ENCODE data around the gene INSIG1.

Gene INSIG1

DNA sequence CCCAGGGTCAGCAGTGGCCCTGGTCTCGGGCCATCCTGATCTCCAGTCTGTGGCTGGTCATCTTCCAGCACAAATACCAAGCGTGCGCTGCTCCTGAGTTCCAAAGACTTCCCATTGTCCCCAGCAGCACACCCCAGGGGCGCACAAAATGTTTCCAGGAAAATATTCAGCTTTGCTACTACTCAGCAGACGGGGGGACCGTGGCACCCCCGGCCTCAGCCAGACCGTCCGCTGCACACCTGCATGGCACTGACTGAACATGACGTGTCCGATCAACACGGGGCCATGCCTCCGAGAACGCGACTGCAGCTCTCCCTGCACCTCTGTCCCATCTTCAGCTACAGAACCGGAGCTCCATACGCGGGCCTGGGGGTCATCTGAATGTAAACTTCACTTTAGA, 9.6 kb upstream of the INSIG1 start:
- ChIA-PET POLR2A (interaction anchor here (1.3 kb wide), 1 partner anchor 8 kb away, joined by 6 read pairs; no protein-coding TSS in a partner anchor), CTCF (no interaction called here)
- no peak for TF ChIP-seq ARNT (IDR thresholded peaks at IDR 0.05)
- no peak for TF ChIP-seq CTBP1 (IDR thresholded peaks at IDR 0.05; ENCODE audit: borderline replicate concordance)
- no peak for TF ChIP-seq ELF4 (IDR thresholded peaks at IDR 0.05)
- TF ChIP-seq LEF1 (IDR thresholded peaks at IDR 0.05; ENCODE audit: borderline replicate concordance): no peak
- TF ChIP-seq BHLHE40 (IDR thresholded peaks at IDR 0.05; ENCODE audit: borderline replicate concordance): no peak
- no peak for TF ChIP-seq HDGF (IDR thresholded peaks at IDR 0.05; ENCODE audit: borderline replicate concordance)
- TF ChIP-seq L3MBTL2 (conservative IDR thresholded peaks at IDR 0.05): no peak
- TF ChIP-seq SP1 (IDR thresholded peaks at IDR 0.05): no peak
- TF ChIP-seq, protein P1, sequence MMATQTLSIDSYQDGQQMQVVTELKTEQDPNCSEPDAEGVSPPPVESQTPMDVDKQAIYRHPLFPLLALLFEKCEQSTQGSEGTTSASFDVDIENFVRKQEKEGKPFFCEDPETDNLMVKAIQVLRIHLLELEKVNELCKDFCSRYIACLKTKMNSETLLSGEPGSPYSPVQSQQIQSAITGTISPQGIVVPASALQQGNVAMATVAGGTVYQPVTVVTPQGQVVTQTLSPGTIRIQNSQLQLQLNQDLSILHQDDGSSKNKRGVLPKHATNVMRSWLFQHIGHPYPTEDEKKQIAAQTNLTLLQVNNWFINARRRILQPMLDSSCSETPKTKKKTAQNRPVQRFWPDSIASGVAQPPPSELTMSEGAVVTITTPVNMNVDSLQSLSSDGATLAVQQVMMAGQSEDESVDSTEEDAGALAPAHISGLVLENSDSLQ (IDR thresholded peaks at IDR 0.05): no peak
- TF ChIP-seq FOXK2 (IDR thresholded peaks at IDR 0.05): no peak
- no peak for TF ChIP-seq FOXA1 (IDR thresholded peaks at IDR 0.05)
- TF ChIP-seq FOXM1 (IDR thresholded peaks at IDR 0.05; ENCODE audit: borderline replicate concordance): no peak
- TF ChIP-seq ZNF384 (IDR thresholded peaks at IDR 0.05): no peak
- no peak for TF ChIP-seq TARDBP (IDR thresholded peaks at IDR 0.05)
- TF ChIP-seq SUZ12 (IDR thresholded peaks at IDR 0.05): no peak
- no peak for TF ChIP-seq NFRKB (IDR thresholded peaks at IDR 0.05)
- no peak for DNase-seq (ENCODE audit: extremely low spot score)

DNA sequence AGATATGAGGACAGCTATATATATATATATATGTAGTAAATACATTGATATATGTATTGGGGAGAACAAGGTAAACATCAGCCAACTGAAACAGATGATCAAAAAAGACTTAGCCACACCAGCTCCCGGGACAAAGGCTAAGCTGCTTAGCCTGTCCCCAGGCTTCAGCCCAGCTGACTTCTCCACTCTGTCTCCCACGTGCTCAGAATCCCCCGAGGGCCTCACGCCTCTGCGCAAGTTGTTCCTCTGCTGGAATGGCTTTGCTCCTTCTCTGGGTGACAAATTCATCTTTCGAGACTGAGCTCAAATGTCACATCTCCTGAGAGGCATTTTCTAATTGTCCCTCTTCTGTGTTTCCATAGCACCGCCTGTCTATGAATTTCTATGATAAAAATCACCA, 8.6 kb upstream of the INSIG1 start:
- POLR2A ChIA-PET: interaction anchor here (1.2 kb wide), 1 partner anchor 82 kb away, joined by 3 read pairs; no protein-coding TSS in a partner anchor
- no peak for DNase-seq (ENCODE audit: extremely low spot score)
- TF ChIP-seq SP1 (IDR thresholded peaks at IDR 0.05) (no peak), TARDBP (IDR thresholded peaks at IDR 0.05) (no peak), ZNF384 (IDR thresholded peaks at IDR 0.05) (no peak), FOXK2 (IDR thresholded peaks at IDR 0.05) (no peak), L3MBTL2 (conservative IDR thresholded peaks at IDR 0.05) (peak; percentile 29; the same call in 1 of the 2 replicates)
- CTCF ChIA-PET: interaction anchor here (1.4 kb wide), 1 partner anchor 56 kb away, joined by 3 read pairs; no protein-coding TSS in a partner anchor

DNA sequence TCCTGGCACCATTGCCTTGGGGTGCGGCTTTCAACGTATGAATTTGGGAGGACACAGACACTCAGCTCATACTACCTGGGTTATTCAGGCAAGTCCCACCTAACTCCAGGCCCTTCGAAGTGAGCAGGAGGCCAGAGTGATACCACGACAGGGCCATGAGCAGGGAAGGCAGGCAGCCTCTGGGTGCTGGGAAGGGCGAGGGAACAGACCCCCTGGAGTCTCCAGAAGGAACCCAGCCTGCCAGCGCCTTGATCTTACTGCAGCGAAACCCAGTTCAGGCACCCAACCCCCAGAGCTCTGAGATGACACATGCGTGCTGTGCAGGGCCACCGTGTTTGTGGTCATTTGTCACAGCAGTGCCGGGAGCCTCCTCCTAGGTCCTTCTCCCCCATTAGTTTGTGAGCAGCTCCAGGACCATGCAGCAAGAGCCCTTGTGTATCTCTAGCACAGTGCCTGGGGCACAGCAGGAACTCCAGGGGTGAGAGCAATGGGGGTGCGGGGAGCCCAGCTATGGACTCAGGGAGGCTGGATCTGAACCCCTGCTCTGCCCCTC, 7.7 kb upstream of the INSIG1 start:
- TF ChIP-seq LEF1 (IDR thresholded peaks at IDR 0.05; ENCODE audit: borderline replicate concordance) (no peak), HDGF (IDR thresholded peaks at IDR 0.05; ENCODE audit: borderline replicate concordance) (no peak), ARNT (IDR thresholded peaks at IDR 0.05) (no peak), NFRKB (IDR thresholded peaks at IDR 0.05) (no peak), L3MBTL2 (conservative IDR thresholded peaks at IDR 0.05) (no peak), FOXA1 (IDR thresholded peaks at IDR 0.05) (no peak), ZNF384 (IDR thresholded peaks at IDR 0.05) (no peak), TARDBP (IDR thresholded peaks at IDR 0.05) (no peak), ELF4 (IDR thresholded peaks at IDR 0.05) (no peak), FOXM1 (IDR thresholded peaks at IDR 0.05; ENCODE audit: borderline replicate concordance) (no peak), BHLHE40 (IDR thresholded peaks at IDR 0.05; ENCODE audit: borderline replicate concordance) (no peak)
- TF ChIP-seq, protein P1 (IDR thresholded peaks at IDR 0.05): no peak
- CTCF ChIA-PET: interaction anchor here (1.4 kb wide), 1 partner anchor 55 kb away, joined by 3 read pairs; no protein-coding TSS in a partner anchor
- DNase-seq (ENCODE audit: extremely low spot score): no peak
- POLR2A ChIA-PET: interaction anchor here (1.2 kb wide), 1 partner anchor 83 kb away, joined by 3 read pairs; no protein-coding TSS in a partner anchor

DNA sequence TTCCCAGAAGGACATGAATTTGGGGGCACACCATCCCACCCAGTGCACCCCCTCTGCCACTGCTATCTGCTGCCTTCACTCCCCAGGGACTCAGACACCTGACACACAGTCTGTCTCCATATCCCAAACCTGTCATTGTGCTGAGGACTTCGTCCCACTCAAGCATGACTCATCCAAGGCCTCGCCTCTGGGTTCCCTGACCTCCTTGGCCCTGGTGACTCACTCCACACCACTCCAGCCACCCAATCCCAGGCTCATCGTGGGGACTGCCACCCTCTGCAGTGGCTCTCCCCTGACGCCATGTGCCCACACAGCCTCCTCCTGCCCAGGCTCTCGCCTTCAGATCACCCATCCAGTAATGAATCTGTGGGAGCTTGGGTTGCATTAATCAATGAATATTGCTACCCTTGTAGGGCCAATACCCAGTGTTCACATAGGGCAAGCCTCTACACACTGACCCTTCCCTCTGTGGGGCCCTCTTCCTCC, 6.6 kb upstream of the INSIG1 start:
- TF ChIP-seq FOXA1 (IDR thresholded peaks at IDR 0.05) (no peak), CTBP1 (IDR thresholded peaks at IDR 0.05; ENCODE audit: borderline replicate concordance) (no peak), FOXK2 (IDR thresholded peaks at IDR 0.05) (no peak), L3MBTL2 (conservative IDR thresholded peaks at IDR 0.05) (no peak), NFRKB (IDR thresholded peaks at IDR 0.05) (no peak), ELF4 (IDR thresholded peaks at IDR 0.05) (no peak), SUZ12 (IDR thresholded peaks at IDR 0.05) (no peak), ARNT (IDR thresholded peaks at IDR 0.05) (no peak)
- TF ChIP-seq, protein P1 (IDR thresholded peaks at IDR 0.05): no peak
- ChIA-PET POLR2A (no interaction called here), CTCF (no interaction called here)
- no peak for DNase-seq (ENCODE audit: extremely low spot score)

DNA sequence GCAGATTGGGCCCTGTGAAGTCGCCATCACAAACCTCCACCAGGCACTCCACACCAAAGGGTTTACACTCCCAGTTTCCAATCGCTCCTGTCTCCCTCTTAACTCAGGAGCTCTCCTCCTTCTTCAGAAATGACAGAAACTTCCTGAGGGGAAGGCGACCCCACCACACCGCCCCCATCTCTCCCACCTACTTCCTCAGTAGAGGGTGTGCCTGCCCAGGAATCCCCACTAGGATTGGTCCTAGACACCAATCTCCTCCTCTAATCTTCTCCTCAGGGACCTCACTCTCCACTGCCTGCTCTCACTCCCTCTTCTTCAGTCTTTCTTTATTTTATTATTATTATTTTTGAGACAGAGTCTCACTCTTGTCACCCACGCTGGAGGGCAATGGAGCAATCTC, 5.9 kb upstream of the INSIG1 start:
- ChIA-PET POLR2A (no interaction called here), CTCF (no interaction called here)
- DNase-seq (ENCODE audit: extremely low spot score): no peak
- TF ChIP-seq, protein P1 (IDR thresholded peaks at IDR 0.05): no peak
- no peak for TF ChIP-seq SUZ12 (IDR thresholded peaks at IDR 0.05)
- no peak for TF ChIP-seq FOXK2 (IDR thresholded peaks at IDR 0.05)
- no peak for TF ChIP-seq ARNT (IDR thresholded peaks at IDR 0.05)
- TF ChIP-seq CTBP1 (IDR thresholded peaks at IDR 0.05; ENCODE audit: borderline replicate concordance): no peak
- TF ChIP-seq TARDBP (IDR thresholded peaks at IDR 0.05): no peak
- no peak for TF ChIP-seq L3MBTL2 (conservative IDR thresholded peaks at IDR 0.05)
- TF ChIP-seq SP1 (IDR thresholded peaks at IDR 0.05): no peak

DNA sequence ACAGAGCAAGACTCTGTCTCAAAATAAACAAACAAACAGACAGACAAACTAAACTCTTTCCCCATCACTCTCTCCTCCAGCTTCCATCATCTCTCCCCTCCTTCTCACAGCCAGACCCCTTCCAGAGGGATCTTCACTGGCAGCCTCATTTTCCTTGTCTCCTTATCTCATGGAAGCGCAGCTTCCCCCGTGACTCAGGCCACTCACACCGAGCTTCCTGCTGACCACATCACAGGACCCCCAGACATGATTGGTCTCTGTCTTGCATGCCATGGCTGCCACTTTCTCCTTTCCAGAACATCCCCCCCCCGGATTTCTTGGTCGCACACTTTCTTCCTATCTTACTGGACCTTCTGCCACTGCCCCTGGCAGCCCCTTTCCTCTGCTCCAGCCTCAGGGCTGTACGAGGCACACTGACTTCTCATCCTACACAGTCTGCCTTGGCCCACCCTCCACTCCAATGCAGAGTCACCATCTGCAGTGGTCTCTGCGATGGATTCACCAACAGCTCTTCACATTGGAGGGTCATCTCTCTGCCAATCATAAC, 4.9 kb upstream of the INSIG1 start:
- TF ChIP-seq FOXK2 (IDR thresholded peaks at IDR 0.05) (no peak), LEF1 (IDR thresholded peaks at IDR 0.05; ENCODE audit: borderline replicate concordance) (no peak)
- DNase-seq (ENCODE audit: extremely low spot score): no peak
- ChIA-PET CTCF (no interaction called here), POLR2A (no interaction called here)

Measured in HEK293T (cell line).